Liver (tissue), 9 donors: Measurements from ENCODE around the gene AVEN. TPM values are rescaled to one million over a fixed set of nuclear protein-coding genes. Genes with fewer than 3 reads are reported as not detected.

ENCODE experiments used
- DNase-seq: peaks from one replicate; pipeline ENCODE4 v3.0.0-alpha.2; 2017; ENCODE audit warnings: low spot score
- H3K27ac ChIP-seq, 2 donors: one replicate each; pipeline ENCODE4 v1.7.0; 2013; ENCODE audit warnings: inconsistent platforms in 2 of 2, low read length in 2 of 2, control low read depth in 1 of 2, low read depth in 1 of 2, mild to moderate bottlenecking in 1 of 2
- H3K27me3 ChIP-seq, 4 donors: one replicate each; pipeline versions ENCODE4 v1.6.1 to v1.7.0; 2013; ENCODE audit warnings: low read length in 3 of 4, inconsistent platforms in 1 of 4, mild to moderate bottlenecking in 1 of 4, moderate library complexity in 1 of 4; ENCODE audit not compliant: control insufficient read depth in 4 of 4, insufficient read depth in 4 of 4
- H3K36me3 ChIP-seq, 4 donors: one replicate each; pipeline versions ENCODE4 v1.6.1 to v1.7.0; 2013; ENCODE audit warnings: low read length in 3 of 4, mild to moderate bottlenecking in 3 of 4, low read depth in 1 of 4, moderate library complexity in 1 of 4; ENCODE audit not compliant: control insufficient read depth in 4 of 4, insufficient read depth in 3 of 4
- H3K4me1 ChIP-seq, 4 donors: one replicate each; pipeline versions ENCODE4 v1.6.1 to v1.7.0; 2013; ENCODE audit warnings: low read length in 3 of 4, mild to moderate bottlenecking in 3 of 4, moderate library complexity in 1 of 4; ENCODE audit not compliant: control insufficient read depth in 4 of 4, insufficient read depth in 4 of 4
- H3K4me3 ChIP-seq, 3 donors: one replicate each; pipeline versions ENCODE4 v1.6.1 to v1.7.0; 2013; ENCODE audit warnings: low read length in 3 of 3, control low read depth in 1 of 3, low read depth in 1 of 3, mild to moderate bottlenecking in 1 of 3
- H3K9ac ChIP-seq, 2 donors: one replicate each; pipeline ENCODE4 v1.7.0; 2013; ENCODE audit warnings: low read length in 2 of 2, mild to moderate bottlenecking in 2 of 2, moderate library complexity in 2 of 2, control low read depth in 1 of 2, low read depth in 1 of 2
- H3K9me3 ChIP-seq, 4 donors: one replicate each; pipeline versions ENCODE4 v1.6.1 to v1.7.0; 2013; ENCODE audit warnings: low read length in 3 of 4; ENCODE audit not compliant: control insufficient read depth in 4 of 4
- EGR1 ChIP-seq, 2 donors: IDR thresholded peaks; 2 replicates each; pipeline ENCODE4 v1.6.1; 2016 to 2018; ENCODE audit warnings: antibody characterized with exemption in 2 of 2, low read depth in 2 of 2
- FOXA1 ChIP-seq: IDR thresholded peaks from 2 replicates; pipeline ENCODE4 v1.6.1; 2016; ENCODE audit warnings: antibody characterized with exemption
- FOXA2 ChIP-seq: IDR thresholded peaks from 2 replicates; pipeline ENCODE4 v1.6.1; 2016; ENCODE audit warnings: antibody characterized with exemption
- GABPA ChIP-seq, 2 donors: IDR thresholded peaks in 1 of 2; conservative IDR thresholded peaks in 1 of 2; 2 replicates each; pipeline ENCODE4 v1.6.1; 2016; ENCODE audit warnings: antibody characterized with exemption in 2 of 2, mild to moderate bottlenecking in 1 of 2, moderate library complexity in 1 of 2
- HNF4A ChIP-seq, 2 donors: conservative IDR thresholded peaks; 2 replicates each; pipeline ENCODE4 v1.6.1; 2016; ENCODE audit warnings: antibody characterized with exemption in 2 of 2, mild to moderate bottlenecking in 2 of 2
- HNF4G ChIP-seq: IDR thresholded peaks from 2 replicates; pipeline ENCODE4 v1.6.1; 2016; ENCODE audit warnings: antibody characterized with exemption
- JUND ChIP-seq, 2 donors: IDR thresholded peaks; 2 replicates each; pipeline ENCODE4 v1.6.1; 2016; ENCODE audit warnings: antibody characterized with exemption in 2 of 2
- MAX ChIP-seq: IDR thresholded peaks from 2 replicates; pipeline ENCODE4 v1.6.1; 2016; ENCODE audit warnings: antibody characterized with exemption
- NR2F2 ChIP-seq: IDR thresholded peaks from 2 replicates; pipeline ENCODE4 v1.6.1; 2016; ENCODE audit warnings: antibody characterized with exemption
- RAD21 ChIP-seq, 2 donors: IDR thresholded peaks; 2 replicates each; pipeline ENCODE4 v1.6.1; 2016; ENCODE audit warnings: antibody characterized with exemption in 2 of 2, mild to moderate bottlenecking in 2 of 2
- REST ChIP-seq: IDR thresholded peaks from 2 replicates; pipeline ENCODE4 v1.6.1; 2016; ENCODE audit warnings: antibody characterized with exemption, mild to moderate bottlenecking
- RXRA ChIP-seq, 2 donors: IDR thresholded peaks; 2 replicates each; pipeline ENCODE4 v1.6.1; 2017 to 2018; ENCODE audit warnings: antibody characterized with exemption in 2 of 2, mild to moderate bottlenecking in 1 of 2
- SP1 ChIP-seq: IDR thresholded peaks from 2 replicates; pipeline ENCODE4 v1.6.1; 2018; ENCODE audit warnings: antibody characterized with exemption, mild to moderate bottlenecking
- TAF1 ChIP-seq: conservative IDR thresholded peaks from 2 replicates; pipeline ENCODE4 v1.6.1; 2016; ENCODE audit warnings: antibody characterized with exemption, mild to moderate bottlenecking
- YY1 ChIP-seq: IDR thresholded peaks from 2 replicates; pipeline ENCODE4 v1.6.1; 2016; ENCODE audit warnings: antibody characterized with exemption, mild to moderate bottlenecking
- WGBS: extraction: QIAGEN DNeasy Blood & Tissue Kit; methylation state at CpG from one replicate; pipeline ENCODE4 v1.1.7; 2013; 5-methylcytosine and 5-hydroxymethylcytosine counted together
- polyA plus RNA-seq, 2 donors: library from polyadenylated mRNA; stranded (reverse) in 1 of 2; unstranded in 1 of 2; fragments of 200-250 nt in 1 of 2; fragments of >200 nt in 1 of 2; fragmentation: Nextera tagmentation in 1 of 2; extraction: Ambion mirVana in 1 of 2; gene quantifications; one replicate each; pipeline versions ENCODE4 v1.2.1 to v1.2.3, GENCODE V29; 2013 to 2015
- total RNA-seq, 2 donors: library from RNA; depleted of rRNA; stranded (reverse); fragments of >200 nt; gene quantifications; one replicate each; pipeline ENCODE4 v1.2.3, GENCODE V29; 2014
- TF ChIP-seq, protein P1 (sequence below): fragments of 150-350 bp; IDR thresholded peaks from 2 replicates; pipeline ENCODE4 v1.5.1; 2017; ENCODE audit warnings: improper control_type of control experiment, low read depth, low read length; ENCODE audit not compliant: missing input control
- TF ChIP-seq, protein P2 (sequence below): IDR thresholded peaks from 2 replicates; pipeline ENCODE4 v1.6.1; 2016; ENCODE audit warnings: antibody characterized with exemption
- TF ChIP-seq, protein P3 (sequence below): IDR thresholded peaks from 2 replicates; pipeline ENCODE4 v1.6.1; 2016; ENCODE audit warnings: antibody characterized with exemption
- donor health status: healthy.
- donor health status: healthy.
- donor health status: healthy.
- donor health status: healthy.
- donor health status: healthy.

The AVEN gene
- total and polyA plus RNA-seq, 4 donors: 5.3 to 12.4 (median 7.0) TPM

- Histone ChIP-seq H3K4me1 (peaks cover 0 to 4% (median under 1%) of the 10 kb centered on the region in 4 donors), H3K9me3 (no peaks in the 10 kb centered on the region), H3K27me3 (no peaks in the 10 kb centered on the region), H3K27ac (no peak overlapping the region), H3K9ac (no peak overlapping the region), H3K4me3 (no peak overlapping the region), H3K36me3 (no peaks in the 10 kb centered on the region)
- no peak for TF ChIP-seq SP1
- no peak for TF ChIP-seq EGR1 (IDR thresholded peaks at IDR 0.05; ENCODE audit: low read depth in 2 of 2)
- TF ChIP-seq YY1: no peak
- TF ChIP-seq, protein P1, sequence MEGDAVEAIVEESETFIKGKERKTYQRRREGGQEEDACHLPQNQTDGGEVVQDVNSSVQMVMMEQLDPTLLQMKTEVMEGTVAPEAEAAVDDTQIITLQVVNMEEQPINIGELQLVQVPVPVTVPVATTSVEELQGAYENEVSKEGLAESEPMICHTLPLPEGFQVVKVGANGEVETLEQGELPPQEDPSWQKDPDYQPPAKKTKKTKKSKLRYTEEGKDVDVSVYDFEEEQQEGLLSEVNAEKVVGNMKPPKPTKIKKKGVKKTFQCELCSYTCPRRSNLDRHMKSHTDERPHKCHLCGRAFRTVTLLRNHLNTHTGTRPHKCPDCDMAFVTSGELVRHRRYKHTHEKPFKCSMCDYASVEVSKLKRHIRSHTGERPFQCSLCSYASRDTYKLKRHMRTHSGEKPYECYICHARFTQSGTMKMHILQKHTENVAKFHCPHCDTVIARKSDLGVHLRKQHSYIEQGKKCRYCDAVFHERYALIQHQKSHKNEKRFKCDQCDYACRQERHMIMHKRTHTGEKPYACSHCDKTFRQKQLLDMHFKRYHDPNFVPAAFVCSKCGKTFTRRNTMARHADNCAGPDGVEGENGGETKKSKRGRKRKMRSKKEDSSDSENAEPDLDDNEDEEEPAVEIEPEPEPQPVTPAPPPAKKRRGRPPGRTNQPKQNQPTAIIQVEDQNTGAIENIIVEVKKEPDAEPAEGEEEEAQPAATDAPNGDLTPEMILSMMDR: no peak
- TF ChIP-seq, protein P2, sequence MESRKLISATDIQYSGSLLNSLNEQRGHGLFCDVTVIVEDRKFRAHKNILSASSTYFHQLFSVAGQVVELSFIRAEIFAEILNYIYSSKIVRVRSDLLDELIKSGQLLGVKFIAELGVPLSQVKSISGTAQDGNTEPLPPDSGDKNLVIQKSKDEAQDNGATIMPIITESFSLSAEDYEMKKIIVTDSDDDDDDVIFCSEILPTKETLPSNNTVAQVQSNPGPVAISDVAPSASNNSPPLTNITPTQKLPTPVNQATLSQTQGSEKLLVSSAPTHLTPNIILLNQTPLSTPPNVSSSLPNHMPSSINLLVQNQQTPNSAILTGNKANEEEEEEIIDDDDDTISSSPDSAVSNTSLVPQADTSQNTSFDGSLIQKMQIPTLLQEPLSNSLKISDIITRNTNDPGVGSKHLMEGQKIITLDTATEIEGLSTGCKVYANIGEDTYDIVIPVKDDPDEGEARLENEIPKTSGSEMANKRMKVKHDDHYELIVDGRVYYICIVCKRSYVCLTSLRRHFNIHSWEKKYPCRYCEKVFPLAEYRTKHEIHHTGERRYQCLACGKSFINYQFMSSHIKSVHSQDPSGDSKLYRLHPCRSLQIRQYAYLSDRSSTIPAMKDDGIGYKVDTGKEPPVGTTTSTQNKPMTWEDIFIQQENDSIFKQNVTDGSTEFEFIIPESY: no peak
- TF ChIP-seq FOXA1: no peak
- no peak for TF ChIP-seq RAD21 (IDR thresholded peaks at IDR 0.05)
- no peak for TF ChIP-seq NR2F2
- TF ChIP-seq JUND (IDR thresholded peaks at IDR 0.05): no peak
- no peak for TF ChIP-seq MAX
- no peak for TF ChIP-seq HNF4A (conservative IDR thresholded peaks at IDR 0.05)
- TF ChIP-seq, protein P3, sequence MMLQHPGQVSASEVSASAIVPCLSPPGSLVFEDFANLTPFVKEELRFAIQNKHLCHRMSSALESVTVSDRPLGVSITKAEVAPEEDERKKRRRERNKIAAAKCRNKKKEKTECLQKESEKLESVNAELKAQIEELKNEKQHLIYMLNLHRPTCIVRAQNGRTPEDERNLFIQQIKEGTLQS: no peak
- TF ChIP-seq REST: no peak
- TF ChIP-seq FOXA2: no peak
- TF ChIP-seq GABPA (IDR thresholded peaks at IDR 0.05 in 1 of 2, conservative IDR thresholded peaks at IDR 0.05 in 1 of 2): no peak
- no peak for TF ChIP-seq RXRA (IDR thresholded peaks at IDR 0.05)
- no peak for TF ChIP-seq HNF4G
- TF ChIP-seq TAF1: no peak
- DNase-seq: no peak
- 97% methylated on average over 1 of the region's 1 CpG for WGBS
Observed at GRCh38 chr15:33913459-33913858, 125.5 kb downstream of the AVEN start.
